HG02884 (cell line): ENCODE data around the gene SPART.
"Not testable (repeated sequence)": the region's sequence is repeated elsewhere in the genome, so short reads cannot be mapped to it uniquely, and the experiment has no call there.

ENCODE experiments used
- ATAC-seq: cut with Tn5 transposase; IDR thresholded peaks from one replicate; pipeline ENCODE4 v1.9.1; 2021; ENCODE audit warnings: mild to moderate bottlenecking, moderate library complexity; ENCODE audit not compliant: unreplicated experiment

The SPART gene

GRCh38 chr13:36354842-36355623 is 8.8 kb upstream of the SPART start:
- ATAC-seq, result no peak

DNA sequence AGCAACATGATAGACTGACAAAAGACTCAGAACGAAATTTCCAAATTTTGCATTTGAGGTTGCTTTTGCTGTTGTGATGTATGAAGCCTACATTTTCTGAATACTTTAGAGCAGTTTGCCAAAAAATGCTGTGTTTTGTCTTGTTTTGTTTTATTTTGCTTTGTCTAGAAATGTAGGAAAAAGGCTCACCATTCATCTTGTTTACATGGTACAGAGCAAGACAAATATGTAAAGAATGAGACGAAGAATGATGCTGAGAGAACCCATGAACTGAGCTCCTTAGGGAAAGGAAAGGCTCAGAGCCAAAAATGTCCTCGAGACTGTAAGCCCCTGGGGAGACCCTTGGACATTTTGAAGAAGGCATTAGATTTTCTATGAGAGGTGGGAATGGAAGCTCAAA is 6.8 kb upstream of the SPART start:
- no peak for ATAC-seq

DNA sequence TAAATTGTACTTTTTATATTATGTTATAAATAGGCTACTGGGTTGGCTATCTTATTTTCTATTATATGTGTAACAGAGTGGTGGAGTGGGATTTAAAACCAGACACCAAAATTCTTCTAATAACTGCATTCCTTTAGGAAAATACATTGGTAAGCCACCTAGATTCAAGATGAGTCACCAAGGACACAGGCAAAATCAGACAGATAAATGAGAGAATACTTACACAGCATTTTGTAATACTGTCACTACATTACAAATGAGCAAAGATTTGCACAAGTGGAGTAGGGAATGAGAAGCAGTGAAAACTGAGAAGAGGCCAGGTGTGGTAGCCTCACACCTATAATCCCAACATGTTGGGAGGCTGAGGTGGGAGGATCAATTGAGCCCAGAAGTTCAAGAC is 6.2 kb upstream of the SPART start:
- no peak for ATAC-seq

DNA sequence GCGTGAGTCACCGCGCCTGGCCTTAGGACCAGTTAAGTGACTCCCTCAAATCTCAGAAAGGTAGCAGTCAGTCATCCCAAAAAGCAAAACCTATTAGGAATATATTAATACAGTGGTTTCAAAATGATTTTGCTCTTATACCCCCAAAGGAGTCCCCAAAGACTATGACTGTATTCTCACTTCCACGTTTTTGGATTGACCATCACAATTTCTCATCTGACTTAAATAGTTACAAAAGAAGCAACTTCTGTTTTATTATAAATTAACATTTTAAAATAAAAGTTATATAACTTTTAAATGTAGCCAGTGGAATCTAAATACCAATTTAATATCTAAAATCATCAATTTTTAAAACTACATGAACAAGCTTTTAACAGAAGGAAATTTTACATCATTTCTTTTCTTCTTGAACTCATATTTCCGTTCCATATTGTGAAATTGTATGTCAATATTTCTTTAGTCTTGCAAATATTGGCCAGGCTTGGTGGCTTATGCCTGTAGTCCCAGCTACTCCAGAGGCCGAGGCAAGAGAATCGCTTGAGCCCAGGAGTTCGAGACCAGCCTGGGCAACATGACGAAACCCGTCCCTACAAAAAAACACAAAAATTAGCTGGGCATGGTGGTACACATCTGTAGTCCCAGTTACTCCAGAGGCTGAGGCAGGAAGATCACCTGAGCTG is 1.5 kb upstream of the SPART start:
- ATAC-seq, result no peak

GRCh38 chr13:36345438-36346221 is 564 bp downstream of the SPART start:
- no peak for ATAC-seq

- ATAC-seq, result no peak
These were observed 1.2 kb downstream of the SPART start for GRCh38 chr13:36344886-36345437.

DNA sequence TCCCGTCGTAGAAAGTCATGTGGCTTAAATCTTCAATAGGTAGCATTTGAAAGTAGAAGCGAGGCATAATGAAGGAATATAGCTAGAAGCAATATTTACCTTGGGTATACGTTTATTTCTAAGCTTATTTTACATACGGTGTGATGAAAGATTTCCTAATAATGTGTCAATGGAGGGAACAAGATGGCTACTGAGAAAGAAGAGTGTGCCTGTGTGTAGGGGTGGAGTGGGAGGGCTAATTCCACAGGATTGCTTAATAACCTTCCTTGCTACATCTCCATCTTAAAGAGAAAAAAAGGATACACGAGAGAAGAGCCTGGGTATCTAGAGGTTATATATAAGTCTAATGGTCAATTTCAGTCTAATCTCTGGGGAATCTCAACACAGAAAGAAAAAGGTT is 2.0 kb downstream of the SPART start:
- no peak for ATAC-seq

DNA sequence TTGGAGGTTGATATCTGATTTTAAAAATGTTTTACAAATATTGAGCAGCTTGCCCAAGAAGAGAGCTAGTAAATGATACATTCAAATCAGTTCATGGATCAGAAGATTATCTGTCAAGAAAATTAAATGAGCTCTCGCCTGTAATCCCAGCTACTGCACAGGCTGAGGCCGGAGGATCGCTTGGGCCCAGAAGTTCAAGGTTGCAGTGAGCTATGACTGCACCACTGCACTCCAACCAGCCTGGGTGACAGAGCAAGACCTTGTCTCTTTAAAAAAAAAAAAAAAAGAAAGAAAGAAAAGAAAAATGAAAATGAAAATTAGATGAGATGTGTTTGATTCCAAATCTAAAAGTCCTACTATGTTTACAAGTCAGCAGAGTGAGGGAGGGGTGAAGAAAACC is 2.4 kb downstream of the SPART start:
- ATAC-seq, result no peak

GRCh38 chr13:36342715-36343114 is 3.5 kb downstream of the SPART start:
- ATAC-seq, result no peak

DNA sequence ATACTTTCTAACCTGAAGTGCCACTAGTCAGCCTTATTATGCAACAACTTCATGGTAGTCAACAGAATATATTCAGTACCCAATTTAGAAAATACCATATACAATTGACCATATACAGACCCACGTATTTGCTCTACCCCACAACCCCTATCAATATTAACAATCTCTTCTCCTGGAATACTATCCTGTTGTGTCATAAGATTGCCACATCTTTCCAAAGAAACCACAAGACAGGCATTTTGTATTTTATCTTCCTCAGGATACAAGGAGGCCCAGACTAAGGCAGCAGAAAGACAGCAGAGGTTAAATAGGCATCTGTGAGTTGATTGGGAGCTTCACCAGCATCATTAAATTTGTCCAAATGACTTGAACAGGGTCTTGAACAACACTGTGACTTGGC is 4.5 kb downstream of the SPART start:
- no peak for ATAC-seq

DNA sequence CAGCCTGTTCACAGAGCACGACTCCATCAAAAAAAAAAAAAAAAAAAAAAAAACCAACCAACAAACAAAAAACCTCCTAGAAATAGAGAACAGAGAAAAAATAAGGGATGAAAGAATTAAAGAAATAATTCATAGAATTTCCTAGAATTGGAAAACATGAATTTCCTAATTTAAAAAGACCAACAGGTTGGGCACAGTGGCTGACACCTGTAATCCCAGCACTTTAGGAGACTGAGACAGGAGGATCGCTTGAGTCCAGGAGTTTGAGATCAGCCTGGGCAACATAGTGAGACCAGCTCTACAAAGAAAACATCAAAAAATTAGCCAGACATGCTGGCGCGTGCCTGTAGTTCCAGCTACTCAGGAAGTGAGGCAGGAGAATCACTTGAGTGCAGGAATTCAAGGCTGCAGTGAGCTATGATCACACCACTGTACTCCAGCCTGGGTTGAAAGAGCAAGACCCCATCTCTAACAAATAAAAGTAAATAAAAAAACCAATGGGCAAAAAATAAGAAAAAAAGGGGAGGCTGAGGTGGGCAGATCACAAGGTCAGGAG is 6.5 kb downstream of the SPART start:
- ATAC-seq, result no peak

GRCh38 chr13:36337938-36338641 is 8.1 kb downstream of the SPART start:
- ATAC-seq, result no peak

- no peak for ATAC-seq
These were observed 13.2 kb downstream of the SPART start for GRCh38 chr13:36332986-36333385.

GRCh38 chr13:36332255-36332654 is 13.9 kb downstream of the SPART start:
- not testable (repeated sequence) for ATAC-seq

DNA sequence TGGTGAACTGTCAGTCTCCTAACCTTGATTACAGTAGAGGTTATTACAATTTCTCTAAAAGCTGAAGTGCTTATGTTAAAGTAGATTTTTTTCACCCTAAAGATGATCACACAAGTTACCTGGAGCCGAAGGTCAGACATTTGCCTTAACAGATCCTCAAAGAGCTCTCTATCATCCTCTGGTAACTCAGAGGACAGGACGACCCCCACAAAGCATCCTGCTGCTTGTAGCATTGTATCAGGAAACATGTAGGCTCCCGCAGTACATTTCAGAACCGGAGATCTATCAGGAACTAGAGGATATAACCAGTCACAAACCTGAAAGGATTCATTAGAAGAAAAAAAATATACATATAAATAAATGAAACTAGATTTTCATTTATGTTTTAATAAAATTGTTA is 14.9 kb downstream of the SPART start:
- no peak for ATAC-seq

DNA sequence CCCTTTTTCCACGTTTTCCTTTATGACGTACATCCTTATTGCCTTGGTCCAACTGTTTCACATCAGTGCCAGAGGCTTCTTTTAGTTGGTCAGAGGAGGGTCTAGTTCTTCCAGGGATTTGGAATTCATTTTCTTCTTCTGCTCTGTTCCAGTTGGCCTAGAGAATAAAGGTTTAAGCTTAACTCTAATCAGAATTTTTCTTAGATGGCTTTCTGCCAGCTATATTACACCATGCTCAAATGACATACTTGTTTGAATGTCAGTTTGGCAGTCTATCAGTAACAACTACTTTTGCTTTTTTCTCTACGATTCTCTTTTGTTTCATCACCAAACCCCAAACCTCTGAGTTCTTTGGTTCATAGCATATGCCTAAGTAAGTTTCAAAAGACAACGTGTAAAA is 16.8 kb downstream of the SPART start:
- ATAC-seq, result no peak

DNA sequence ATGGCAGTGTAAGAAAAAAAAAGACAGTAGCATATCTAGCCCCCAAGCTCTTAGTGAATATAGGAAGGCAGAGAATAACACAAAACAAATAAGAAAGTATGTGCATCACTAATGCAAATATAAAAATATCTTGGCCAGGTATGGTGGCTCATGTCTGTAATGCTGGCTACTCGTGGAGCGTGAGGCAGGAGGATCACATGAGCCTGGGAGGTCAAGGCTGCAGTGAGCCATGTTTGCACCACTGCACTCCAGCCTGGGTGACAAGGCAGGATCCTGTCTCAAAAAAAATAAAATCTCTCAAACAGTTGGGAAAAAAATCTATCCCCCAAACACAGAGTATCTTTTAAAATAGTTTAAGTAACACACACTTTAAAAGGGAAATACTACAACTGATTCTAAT is 17.4 kb downstream of the SPART start:
- no peak for ATAC-seq

GRCh38 chr13:36325912-36326311 is 20.3 kb downstream of the SPART start:
- ATAC-seq, result no peak

GRCh38 chr13:36324881-36325280 is 21.3 kb downstream of the SPART start:
- not testable (repeated sequence) for ATAC-seq

DNA sequence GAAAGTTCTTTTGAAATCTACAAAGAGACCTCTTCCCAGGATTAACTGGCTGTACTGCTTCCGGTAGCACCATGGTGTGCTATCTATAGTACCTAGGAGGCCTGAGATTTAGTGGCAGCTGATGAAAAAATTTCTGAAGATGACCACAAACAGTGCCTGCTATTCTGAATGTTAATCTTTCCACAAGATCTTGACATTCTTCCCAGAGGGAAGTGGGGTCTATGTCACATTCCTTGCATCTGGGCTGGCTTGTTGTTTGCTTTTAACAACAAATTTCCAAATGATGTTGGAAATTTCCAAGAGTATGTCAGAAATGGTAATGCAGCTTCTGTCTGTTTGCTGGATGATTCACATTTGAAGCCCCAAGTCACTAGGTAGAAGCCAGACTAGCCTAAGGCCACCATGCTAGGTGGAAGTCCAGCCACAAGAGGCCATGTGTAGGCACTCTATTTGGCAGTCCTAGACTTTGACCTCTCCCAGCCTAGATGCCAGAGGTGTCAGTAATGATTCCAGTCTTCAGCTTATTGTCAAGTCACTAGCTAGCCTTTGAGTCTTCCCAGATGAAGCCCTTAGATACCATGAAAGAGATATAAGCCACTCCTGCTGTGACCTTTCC is 22.1 kb downstream of the SPART start:
- no peak for ATAC-seq
